Neural progenitor cell (in vitro differentiated cells): ENCODE measurements around the gene TNF.

Source experiments
- CTCF ChIP-seq: fragments of 200-600 bp; sonication (generic); IDR thresholded peaks from 2 replicates; pipeline ENCODE4 v1.5.1; 2017; ENCODE audit warnings: antibody characterized with exemption, mild to moderate bottlenecking
- EZH2 ChIP-seq: fragments of 200-600 bp; sonication (generic); IDR thresholded peaks from 2 replicates; pipeline ENCODE4 v1.6.1; 2017; ENCODE audit warnings: antibody characterized with exemption, mild to moderate bottlenecking, moderate library complexity
- EZH2phosphoT487 ChIP-seq: fragments of 200-600 bp; sonication (generic); IDR thresholded peaks from 2 replicates; pipeline ENCODE4 v1.6.1; 2017; ENCODE audit warnings: antibody characterized with exemption

- TF ChIP-seq CTCF: no peak
- no peak for TF ChIP-seq EZH2
- no peak for TF ChIP-seq EZH2phosphoT487
These were observed 41.9 kb upstream of the TNF start for GRCh38 chr6:31533455-31533841.
